B cell (primary cell): ENCODE measurements around the gene DACH2.

ENCODE experiments used
- EZH2 ChIP-seq: IDR thresholded peaks from 2 replicates; pipeline ENCODE4 v1.6.1; 2012; ENCODE audit warnings: borderline replicate concordance, low read depth, mild to moderate bottlenecking, moderate library complexity, low read length; ENCODE audit not compliant: insufficient read depth, poor library complexity, severe bottlenecking
- TF ChIP-seq, protein P1 (sequence below): fragments of 200-600 bp; IDR thresholded peaks from one replicate; pipeline ENCODE4 v1.8.0; 2022; ENCODE audit warnings: antibody characterized with exemption, mild to moderate bottlenecking

DNA sequence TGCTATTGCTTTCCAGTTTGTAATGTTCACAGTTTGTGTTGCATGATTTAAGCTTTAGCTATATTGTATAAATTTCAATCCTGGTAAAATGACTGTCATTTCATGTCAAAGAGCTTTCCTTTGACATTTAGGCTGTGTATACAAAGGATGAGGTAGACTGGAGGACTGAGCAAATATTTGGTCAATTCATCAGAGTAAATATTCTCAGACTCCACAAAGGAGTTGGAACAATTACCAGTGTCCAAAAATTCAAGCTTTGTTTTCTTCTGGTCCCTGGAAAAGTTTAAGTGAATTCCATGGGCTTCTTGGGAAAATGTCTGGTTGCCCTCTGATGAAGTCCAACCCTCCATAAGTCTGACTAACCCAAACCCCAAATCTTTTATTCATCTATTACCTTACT is 682.4 kb downstream of the DACH2 start:
- TF ChIP-seq, protein P1, sequence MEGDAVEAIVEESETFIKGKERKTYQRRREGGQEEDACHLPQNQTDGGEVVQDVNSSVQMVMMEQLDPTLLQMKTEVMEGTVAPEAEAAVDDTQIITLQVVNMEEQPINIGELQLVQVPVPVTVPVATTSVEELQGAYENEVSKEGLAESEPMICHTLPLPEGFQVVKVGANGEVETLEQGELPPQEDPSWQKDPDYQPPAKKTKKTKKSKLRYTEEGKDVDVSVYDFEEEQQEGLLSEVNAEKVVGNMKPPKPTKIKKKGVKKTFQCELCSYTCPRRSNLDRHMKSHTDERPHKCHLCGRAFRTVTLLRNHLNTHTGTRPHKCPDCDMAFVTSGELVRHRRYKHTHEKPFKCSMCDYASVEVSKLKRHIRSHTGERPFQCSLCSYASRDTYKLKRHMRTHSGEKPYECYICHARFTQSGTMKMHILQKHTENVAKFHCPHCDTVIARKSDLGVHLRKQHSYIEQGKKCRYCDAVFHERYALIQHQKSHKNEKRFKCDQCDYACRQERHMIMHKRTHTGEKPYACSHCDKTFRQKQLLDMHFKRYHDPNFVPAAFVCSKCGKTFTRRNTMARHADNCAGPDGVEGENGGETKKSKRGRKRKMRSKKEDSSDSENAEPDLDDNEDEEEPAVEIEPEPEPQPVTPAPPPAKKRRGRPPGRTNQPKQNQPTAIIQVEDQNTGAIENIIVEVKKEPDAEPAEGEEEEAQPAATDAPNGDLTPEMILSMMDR, result no peak
- TF ChIP-seq EZH2, result no peak
